GM18511 (cell line): ENCODE data around the gene TEDC2.

Experiments used
- ATAC-seq: cut with Tn5 transposase; IDR thresholded peaks from one replicate; pipeline ENCODE4 v1.9.1; 2021; ENCODE audit warnings: mild to moderate bottlenecking, moderate library complexity; ENCODE audit not compliant: unreplicated experiment

The TEDC2 gene

DNA sequence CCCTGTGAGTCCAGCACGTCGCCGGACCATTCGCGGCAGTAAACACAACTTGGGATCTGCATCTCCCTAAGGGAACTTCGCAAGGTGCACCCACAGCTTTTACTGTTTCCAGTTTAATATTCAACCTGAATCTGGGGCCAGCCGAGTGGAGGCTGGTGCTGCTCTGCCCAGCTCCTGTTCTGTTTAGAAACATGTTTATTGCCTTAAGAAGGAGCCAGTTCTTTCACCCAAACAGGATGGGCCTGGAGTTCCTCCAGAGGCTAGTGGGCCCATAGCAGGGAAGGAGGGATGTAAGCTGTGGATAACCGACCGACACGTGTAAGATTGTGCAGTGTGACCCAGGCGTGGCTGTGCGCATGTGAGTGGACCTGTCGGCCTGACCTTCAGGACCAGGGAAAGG is 32.4 kb downstream of the TEDC2 start:
- ATAC-seq: no peak

DNA sequence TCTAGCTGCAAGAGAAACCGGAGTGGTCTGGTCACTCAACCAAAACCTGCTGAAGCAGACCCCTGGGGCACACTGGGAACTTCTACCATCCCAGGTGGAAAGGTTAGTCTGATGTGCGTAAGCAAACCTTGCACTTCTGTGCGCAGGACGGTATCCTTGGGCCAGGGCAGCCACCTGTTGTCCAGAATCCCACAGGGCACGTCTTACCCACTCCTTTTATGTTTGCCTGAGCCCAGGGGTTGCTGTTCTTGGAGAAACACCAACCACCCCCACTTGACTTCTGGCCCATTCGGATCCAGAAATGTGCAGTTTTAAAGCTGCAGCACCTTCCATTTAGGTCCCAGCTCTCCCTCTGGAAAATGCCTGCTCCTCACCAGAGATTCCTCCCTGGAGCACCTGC is 33.7 kb downstream of the TEDC2 start:
- ATAC-seq: no peak

DNA sequence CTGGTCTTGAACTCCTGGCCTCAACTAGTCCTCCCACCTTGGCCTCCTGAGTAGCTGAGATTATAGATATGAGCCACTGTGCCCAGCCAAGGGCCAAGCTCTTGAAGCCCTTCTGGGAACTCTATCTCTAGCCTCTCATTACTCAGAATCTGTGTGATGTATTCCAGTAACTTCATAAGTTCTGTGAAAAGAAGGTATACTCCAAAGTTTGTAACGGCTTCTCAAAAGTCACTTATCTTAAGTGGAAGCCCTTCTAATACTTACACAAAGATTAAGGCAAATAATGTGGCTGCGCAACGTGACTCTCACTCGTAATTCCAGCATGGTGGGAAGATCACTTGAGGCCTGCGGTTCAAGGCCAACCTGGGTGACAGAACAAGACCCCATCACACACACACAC is 34.7 kb downstream of the TEDC2 start:
- no peak for ATAC-seq

DNA sequence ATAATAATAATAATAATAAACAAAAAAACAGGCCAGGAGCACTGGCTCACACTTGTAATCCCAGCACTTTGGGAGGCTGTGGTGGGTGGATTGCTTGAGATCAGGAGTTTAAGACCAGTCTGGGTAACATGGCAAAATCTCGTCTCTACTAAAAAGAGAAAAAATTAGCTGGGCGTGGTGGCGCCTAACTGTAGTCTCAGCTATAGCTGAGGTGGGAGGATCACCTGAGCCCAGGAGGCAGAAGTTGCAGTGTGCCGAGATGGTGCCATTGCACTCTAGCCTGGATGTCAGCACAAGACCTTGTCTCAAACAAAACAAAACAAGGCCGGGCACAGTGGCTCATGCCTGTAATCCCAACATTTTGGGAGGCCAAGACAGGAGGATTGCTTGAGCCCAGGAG is 35.1 kb downstream of the TEDC2 start:
- no peak for ATAC-seq

DNA sequence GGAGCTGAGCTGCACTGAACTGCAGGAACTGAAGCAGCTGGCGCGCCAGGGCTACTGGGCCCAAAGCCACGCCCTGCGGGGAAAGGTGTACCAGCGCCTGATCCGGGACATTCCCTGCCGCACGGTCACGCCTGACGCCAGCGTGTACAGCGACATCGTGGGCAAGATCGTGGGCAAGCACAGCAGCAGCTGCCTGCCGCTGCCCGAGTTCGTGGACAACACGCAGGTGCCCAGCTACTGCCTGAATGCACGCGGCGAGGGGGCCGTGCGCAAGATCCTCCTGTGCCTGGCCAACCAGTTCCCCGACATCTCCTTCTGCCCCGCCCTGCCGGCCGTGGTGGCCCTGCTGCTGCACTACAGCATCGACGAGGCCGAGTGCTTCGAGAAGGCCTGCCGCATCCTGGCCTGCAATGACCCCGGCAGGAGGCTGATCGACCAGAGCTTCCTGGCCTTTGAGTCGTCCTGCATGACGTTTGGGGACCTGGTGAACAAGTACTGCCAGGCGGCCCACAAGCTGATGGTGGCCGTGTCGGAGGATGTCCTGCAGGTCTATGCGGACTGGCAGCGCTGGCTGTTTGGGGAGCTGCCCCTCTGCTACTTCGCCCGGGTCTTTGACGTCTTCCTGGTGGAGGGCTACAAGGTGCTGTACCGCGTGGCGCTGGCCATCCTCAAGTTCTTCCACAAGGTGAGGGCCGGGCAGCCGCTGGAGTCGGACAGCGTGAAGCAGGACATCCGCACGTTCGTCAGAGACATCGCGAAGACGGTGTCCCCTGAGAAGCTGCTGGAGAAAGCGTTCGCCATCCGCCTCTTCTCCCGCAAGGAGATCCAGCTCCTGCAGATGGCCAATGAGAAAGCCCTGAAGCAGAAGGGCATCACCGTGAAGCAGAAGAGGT is 36.6 kb downstream of the TEDC2 start:
- ATAC-seq: no peak

DNA sequence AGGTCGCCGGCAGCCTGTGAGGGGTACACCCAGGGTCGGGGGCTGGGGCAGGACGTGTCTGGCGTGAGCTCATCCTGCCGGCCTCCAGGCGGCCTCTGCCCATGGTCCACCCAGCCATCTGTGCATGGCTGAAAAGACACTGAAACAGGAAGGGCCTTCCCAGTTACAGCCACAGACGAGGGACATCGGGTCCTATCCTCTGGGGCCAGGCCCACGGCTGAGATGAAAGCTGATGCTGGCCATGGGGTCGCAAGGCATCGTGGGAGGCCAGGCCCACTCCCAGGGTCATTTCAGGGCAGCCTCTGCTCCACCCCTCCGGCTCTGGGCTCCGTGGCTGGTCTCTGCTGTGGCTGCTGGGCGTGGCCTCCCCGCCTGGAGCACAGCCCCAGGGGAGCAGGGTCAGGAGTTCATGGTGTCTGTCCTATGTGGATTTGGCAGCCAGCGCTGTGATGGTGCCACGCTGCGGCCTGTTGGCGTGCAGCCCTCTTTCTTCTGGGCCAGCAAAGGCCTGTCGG is 37.3 kb downstream of the TEDC2 start:
- ATAC-seq: no peak

DNA sequence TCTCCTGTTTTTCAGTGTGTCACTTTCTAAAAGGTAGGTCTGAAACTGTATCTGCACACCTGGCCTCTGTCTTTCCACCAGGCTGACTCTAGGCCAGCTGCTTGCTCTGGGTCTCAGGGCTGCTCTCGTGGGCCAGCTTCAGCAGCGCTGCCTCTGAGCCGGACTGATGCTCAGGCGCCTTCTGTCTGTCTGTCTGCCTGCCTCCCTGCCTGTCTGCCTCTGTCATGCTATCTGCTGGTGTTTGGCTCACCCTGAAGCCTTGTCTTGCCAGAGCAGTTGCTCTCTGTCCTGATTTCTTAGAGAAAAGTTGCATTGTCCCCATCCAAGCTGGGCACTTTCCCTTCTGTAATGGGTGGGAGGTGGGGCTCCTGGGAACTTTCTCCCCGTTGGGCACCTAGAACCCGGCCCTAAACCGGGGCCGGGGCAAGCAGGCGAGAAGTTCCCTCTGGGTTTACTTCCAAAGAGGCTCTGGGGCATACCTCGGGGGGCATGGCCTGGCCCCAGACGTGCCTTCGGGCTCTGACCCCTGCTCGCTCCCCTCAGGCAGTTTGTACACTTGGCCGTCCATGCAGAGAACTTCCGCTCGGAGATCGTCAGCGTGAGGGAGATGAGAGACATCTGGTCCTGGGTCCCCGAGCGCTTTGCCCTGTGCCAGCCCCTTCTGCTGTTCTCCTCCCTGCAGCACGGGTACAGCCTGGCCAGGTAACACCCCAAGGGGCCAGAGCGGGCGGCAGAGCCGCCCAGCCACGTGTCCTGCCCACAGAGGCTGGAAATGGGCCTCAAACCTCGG is 38.0 kb downstream of the TEDC2 start:
- ATAC-seq: no peak

DNA sequence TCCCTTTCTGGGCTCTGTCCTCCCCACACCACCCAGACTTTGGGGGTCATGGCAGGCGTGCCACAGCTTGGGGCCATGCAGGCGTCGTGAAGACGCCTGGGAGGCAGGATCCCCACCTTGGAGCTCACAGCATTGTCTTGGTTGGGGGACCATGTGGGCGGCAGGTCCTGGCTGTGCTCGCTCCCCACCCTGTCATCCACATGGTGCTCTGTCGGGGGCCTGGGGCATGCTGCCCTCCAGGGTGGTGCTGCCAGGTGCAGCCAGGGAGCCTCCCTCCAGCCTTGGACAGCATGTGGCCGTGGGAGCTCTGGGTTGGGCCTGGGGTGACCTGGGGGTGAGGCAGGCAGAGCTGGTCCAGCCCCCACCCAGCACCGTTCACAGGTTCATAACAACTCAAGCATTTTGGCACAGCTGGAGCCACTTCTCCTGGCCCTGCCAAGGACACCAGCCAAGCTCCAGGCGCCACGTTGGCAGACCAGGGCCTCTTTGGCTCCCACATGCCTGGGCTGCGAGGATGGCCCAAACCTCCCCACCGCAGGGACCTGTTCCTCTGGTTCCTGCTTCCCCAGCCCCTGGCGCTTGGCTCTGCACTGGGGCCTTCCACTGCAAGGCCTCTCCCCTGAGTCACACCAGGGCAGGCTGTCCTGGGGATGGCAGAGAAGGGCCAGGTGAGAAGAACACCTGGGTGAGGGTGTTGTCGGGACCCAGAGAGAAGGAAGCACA is 38.8 kb downstream of the TEDC2 start:
- ATAC-seq: no peak

DNA sequence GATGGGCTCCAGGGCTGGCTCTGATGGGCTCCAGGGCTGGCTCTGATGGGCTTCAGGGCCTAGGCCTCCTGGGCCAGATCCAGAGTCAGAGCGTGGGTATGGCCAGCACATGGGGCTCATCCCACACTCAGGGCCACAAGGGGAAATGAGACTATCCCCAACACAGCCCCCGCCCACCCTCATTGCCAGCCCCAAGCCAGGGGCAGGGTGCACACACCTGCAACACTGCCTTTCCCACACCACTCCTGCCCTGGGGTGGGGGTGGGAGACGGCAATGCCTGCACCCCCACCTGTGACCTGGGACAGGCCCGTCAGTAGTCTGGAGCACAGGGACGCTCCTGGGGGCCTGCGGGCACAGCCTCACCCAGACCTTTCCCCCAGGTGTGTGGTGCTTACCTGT is 39.5 kb downstream of the TEDC2 start:
- no peak for ATAC-seq

DNA sequence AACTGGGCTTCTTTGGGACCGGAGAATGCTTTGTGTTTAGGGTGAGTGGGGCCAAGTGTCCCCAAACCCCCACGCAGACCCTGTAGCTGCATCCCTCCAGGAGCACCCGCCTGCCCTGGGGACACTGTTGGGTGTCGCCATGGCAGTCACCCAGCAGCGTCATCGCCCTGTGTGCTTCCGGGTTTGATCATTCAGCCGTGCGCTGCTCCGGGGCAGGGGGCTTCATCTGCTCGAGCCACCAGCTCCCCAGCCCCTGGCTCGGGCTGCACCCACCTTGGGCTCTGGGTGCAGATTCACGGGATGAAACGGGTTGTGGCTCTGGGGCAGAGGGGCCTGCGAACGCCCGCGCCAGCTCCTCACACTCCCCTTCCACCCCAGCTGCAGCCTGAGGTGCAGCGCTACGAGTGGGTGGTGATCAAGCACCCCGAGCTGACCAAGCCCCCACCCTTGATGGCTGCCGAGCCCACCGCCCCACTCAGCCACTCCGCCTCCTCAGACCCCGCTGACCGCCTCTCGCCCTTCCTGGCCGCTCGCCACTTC is 40.1 kb downstream of the TEDC2 start:
- no peak for ATAC-seq

DNA sequence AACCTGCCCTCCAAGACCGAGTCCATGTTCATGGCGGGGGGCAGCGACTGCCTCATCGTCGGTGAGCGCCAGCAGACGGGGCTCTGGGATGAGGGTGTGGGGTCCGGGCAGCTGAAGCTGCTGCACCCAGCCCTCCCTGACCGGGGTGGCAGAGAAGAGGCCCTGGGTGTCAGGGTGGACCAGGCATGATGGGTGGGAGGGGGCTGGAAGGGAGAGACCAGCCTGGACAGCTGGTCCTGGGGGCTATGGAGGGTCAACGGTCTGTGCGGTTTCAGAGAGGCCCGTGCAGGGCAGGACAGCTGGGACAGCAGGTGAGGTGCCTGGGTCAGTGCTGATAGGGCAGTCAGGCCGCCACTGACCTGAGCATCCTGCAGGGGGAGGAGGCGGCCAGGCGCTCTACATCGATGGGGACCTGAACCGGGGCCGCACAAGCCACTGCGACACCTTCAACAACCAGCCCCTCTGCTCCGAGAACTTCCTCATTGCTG is 40.6 kb downstream of the TEDC2 start:
- no peak for ATAC-seq

DNA sequence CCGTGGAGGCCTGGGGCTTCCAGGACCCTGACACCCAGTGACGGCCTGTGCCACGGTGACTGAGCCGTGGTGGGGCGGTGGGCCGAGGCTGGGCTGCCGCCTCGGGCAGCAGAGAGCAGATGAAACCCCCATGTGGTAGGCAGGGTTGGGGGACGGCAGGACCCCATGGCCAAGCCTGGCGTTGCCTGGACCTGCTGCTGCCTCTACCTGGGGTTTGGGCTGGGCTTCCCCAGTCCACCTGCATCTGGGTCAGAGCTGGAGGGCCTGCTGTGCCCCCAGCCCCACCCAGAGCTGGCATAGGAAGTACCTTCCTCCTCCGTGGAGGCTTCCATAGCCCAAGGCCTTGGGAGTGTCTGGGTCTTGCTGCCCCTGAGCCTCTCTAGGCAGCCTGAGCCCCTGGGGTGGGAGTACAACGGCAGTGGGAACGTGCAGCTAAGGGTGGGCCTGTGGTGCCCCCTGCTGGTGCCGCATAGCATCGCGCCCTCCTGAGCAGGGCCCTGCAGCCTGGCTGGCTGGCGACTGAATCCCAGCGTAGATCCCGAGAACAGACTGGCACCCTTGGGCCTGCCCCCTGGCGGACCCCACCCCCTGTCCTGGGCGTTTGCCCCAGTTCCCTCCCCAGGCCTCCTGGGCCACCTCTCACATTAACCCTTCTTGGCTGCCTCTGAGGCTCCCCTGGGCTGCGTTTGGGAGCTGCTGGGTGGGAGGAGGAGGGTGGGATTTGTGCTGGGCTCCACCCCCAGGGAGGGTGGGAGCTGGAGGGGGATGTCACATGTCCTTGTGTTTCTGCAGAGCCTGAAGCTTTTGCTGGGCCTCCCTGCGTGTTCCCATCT is 41.2 kb downstream of the TEDC2 start:
- no peak for ATAC-seq

DNA sequence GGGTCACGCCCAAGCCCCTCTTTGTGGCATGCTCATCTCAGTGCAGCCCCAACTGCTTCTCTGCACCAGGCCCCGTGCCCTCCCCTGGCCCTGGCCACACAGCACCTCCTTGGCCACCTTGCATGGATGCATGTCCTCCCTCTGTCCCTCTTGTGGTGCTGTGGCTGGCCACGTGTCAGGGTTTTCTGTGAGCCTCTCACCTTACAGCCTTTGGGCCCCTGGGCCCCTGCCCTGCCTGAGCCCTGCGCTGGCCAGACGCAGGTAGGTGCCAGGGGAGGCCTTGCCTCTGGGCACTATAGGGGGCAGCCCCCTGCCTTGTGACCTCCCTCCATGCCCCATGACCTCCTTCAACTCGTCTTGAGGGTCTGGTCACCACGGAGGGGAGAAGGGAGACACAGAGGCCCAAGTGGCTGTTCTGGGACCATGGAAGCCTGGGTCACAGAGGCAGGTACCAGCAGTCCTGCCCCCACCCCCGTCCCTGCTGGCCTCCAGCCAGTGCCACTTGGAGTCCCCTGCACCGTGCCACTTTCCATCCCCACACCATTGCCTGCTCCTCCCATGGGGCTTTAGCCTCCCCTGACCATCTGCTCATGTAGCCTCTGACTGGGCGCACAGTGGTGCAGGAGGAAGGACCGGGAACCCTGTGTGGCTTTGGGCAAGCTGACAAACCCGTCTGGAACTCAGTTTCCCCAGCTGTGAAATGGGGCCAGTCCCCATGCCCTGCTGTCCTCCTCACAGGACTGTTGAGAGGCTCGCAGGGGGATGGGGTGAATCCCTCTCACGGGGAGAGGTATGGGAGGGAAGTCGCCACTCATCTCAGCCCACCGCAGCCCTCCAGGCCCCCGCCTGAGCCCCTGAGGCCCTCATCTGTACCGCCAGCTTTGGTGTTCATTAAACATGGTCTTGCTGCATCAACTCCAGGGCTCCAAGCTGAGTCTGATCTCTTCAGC is 42.3 kb downstream of the TEDC2 start:
- ATAC-seq: no peak

DNA sequence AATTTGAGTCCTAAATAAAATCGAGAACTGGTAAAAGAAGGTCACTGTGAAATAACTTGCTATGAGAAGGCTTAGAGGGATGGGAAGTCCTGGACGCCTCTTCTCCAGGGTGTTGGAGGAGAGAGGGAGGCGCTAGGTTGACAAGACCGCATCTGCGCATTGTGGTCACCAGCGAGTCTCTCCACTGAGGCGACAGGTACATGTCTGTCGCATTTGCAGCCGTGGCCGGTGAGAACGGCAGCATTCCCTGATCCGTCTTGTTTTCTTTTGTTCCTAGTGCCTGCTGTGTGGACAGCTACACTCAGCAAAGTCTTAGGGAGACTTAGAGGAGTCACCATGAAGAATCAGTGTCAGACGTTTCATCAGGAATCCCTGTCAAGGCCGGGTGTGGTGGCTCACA is 45.8 kb downstream of the TEDC2 start:
- ATAC-seq: no peak

DNA sequence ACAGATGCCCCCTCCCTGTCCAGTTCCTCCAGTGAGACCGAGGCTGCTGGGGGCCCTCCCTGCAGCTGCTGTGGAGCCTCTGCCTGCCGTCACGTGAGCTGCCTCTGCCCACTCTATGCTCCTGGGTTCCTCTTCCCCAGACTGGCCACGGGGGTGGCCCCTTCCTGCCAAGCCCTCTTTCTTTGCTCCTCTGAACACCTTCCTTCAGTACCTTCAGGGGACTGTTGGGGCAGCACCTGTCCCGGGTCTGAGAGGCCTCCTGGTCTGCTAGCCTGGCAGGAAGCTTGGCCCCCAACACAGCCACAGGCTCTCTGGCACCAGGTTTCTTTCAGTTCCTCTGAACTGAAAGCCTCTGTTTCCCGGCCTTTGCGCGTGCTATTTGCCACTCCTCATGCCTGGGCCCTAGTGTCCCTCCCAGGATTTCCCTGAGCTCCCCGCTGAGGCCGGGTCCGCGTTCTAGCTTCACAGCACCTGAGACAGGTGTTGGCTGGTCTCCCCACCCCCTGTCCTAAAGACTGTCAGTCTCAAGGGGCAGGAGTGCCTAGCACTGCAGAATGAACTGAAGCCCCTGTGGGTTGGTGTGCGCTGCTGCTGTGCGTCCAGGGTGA is 47.2 kb downstream of the TEDC2 start:
- no peak for ATAC-seq

DNA sequence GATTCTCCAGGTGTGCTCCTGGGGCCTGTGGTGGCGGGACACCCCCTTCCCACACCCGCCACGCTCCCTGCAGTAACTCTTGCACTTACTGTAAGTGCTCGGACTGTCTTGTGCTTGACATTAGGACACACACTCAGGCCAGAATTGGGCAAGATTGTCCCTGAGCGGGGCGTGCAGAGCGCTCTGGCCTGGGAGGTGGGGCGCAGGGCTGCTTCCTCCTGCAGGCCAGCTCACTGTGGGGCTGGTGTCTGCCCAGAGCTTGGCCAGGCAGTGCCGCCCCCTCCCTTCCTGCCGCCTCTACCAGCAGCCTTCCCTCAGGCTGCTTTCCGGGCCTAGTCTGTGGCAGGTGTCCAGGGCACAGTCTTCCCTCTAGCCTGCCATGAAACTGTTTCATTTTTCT is 47.8 kb downstream of the TEDC2 start:
- no peak for ATAC-seq

DNA sequence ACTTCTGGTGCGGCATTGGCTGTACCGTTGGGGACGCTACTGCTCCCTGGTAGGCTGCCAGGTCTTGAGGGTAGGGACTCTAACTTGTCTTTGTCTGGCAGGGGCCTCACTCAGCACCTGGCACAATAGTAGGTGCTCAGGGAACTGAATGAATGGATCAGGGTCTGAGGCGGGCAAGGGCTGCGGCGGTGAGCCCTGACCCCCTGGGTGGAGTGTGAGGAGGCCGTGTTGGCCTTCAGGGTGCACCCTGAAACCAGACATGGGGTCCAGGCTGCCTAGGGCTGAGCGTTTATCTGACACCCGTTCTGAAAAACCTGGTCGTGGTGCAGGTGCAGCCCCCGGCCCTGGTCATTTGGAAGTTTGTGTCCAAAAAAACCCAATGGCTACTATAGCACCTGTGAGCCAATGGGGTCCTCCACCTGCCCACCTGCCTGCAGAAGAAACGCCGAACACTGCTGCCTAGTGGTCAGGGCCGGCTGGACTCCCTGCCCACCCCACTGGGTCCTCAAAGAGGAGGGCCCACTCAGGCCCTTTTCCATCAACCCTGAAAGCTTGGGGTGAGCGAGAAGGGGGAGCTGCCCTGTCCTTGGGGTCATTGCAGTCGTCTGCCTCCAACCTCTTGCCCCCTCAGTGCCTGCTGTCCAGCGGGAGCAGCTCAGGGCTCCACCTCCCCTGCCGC is 49.0 kb downstream of the TEDC2 start:
- no peak for ATAC-seq
